Gastrocnemius medialis (tissue), 4 donors: ENCODE results near the gene LHX2.

Experiments
- POLR2A ChIP-seq, 2 donors: fragments of 450-650 bp; IDR thresholded peaks; one replicate each; pipeline ENCODE4 v1.6.1; 2017; ENCODE audit warnings: antibody characterized with exemption in 2 of 2, mild to moderate bottlenecking in 2 of 2, moderate library complexity in 2 of 2
- TF ChIP-seq, protein P1 (sequence below), 5 experiments: fragments of 450-650 bp in 3 of 5; fragments of 200-600 bp in 2 of 5; sonication (generic) in 2 of 5; IDR thresholded peaks in 4 of 5; conservative IDR thresholded peaks in 1 of 5; 1 replicate in 4 of 5; 2 replicates in 1 of 5; pipeline ENCODE4 v1.5.1; 2016 to 2019; ENCODE audit warnings: antibody characterized with exemption in 5 of 5, mild to moderate bottlenecking in 3 of 5, moderate library complexity in 3 of 5

GRCh38 chr9:123996731-123997421 is 14.7 kb upstream of the LHX2 start:
- TF ChIP-seq, protein P1, sequence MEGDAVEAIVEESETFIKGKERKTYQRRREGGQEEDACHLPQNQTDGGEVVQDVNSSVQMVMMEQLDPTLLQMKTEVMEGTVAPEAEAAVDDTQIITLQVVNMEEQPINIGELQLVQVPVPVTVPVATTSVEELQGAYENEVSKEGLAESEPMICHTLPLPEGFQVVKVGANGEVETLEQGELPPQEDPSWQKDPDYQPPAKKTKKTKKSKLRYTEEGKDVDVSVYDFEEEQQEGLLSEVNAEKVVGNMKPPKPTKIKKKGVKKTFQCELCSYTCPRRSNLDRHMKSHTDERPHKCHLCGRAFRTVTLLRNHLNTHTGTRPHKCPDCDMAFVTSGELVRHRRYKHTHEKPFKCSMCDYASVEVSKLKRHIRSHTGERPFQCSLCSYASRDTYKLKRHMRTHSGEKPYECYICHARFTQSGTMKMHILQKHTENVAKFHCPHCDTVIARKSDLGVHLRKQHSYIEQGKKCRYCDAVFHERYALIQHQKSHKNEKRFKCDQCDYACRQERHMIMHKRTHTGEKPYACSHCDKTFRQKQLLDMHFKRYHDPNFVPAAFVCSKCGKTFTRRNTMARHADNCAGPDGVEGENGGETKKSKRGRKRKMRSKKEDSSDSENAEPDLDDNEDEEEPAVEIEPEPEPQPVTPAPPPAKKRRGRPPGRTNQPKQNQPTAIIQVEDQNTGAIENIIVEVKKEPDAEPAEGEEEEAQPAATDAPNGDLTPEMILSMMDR (IDR thresholded peaks at IDR 0.05 in 4 of 5, conservative IDR thresholded peaks at IDR 0.05 in 1 of 5) = no peak
- TF ChIP-seq POLR2A (IDR thresholded peaks at IDR 0.05) = no peak
